Measurements from ENCODE around the gene DLG1.
"Not testable (repeated sequence)": the region's sequence is repeated elsewhere in the genome, so short reads cannot be mapped to it uniquely, and the experiment has no call there.

The DLG1 gene

DNA sequence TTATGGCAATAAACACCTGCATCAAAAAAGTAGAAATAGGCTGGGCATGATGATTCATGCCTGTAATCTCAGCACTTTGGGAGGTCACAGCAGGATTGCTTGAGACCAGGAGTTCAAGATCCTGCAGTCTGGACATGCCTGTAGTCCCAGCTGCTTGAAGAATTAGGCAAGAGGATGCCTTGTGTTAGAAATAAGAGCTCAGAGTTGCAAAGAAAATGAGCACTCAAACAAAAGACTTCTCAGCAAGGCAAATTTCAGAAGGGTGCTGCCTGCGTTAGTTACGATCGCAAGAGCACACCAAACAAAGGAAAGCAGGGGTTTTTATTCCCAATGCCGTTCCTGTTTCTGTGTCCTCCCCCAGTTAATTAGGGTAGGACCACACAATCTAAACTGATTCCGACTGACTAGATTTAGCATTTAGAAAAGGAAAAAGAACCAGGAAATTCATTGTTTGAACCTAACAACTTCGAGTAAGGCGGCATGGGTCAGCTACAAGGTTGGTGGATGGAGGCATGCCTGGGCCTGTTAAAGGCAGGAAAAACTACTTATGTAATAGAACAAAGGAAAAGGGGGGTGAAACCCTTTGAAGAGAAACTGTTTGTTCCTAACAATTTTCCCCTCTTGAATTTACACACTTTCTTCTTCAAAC is 55.5 kb downstream of the DLG1 start:
- no peak for DNase-seq

DNA sequence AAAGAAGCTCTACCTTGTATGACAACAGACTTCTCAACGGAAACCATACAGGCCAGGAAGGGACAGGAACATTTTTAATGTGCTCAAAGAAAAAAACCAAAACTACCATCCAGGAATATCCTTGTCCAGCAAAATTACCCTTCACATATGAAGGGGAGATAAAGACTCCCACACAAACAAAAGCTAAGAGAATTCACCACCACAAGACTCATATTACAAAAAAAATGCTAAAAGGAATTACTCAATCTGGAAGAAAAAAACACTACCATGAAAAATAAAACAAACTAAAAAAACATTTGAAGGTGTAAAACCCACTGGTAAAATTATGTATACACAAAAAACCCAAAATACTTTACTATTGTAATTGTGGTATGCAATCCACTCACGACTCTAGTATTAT is 57.2 kb downstream of the DLG1 start:
- no peak for DNase-seq

DNA sequence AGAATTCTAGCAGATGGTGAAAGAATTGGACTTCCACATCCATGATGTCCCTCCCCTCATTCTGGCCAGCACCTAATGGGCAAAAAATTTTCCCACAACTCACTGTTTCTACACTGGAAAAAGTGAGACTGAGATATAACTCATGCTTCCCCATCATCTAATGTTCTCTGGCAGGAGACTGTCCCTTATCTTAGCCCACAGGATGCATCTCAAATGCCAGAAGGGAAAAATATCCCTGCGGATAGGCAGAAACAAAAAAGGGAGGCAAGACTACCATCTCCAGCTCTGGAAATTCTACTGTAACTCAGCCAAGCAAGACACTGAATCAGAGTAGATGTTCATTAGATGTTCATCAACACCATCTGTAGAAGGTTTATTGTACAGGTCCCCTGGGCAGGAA is 58.6 kb downstream of the DLG1 start:
- DNase-seq = no peak

DNA sequence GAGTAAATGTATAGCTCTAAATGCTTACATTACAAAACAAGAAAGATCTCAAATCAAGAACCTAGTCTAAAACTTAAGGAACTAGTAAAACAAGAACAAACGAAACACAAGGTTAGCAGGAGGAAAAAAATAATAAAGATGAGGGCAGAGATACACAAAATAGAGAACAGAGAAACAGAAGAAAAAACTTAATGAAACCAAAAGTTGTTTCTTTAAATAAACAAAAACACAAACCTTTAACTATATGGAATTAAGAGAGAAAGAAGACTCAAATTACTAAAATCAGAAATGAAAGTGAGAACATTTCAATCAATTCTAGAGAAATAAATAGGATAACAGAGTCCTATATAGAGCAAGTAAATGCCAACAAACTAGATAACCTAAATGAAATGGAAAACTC is 59.6 kb downstream of the DLG1 start:
- no peak for DNase-seq

GRCh38 chr3:197237897-197238296 is 60.5 kb downstream of the DLG1 start:
- DNase-seq = no peak

GRCh38 chr3:197236362-197236761 is 62.0 kb downstream of the DLG1 start:
- no peak for DNase-seq

DNA sequence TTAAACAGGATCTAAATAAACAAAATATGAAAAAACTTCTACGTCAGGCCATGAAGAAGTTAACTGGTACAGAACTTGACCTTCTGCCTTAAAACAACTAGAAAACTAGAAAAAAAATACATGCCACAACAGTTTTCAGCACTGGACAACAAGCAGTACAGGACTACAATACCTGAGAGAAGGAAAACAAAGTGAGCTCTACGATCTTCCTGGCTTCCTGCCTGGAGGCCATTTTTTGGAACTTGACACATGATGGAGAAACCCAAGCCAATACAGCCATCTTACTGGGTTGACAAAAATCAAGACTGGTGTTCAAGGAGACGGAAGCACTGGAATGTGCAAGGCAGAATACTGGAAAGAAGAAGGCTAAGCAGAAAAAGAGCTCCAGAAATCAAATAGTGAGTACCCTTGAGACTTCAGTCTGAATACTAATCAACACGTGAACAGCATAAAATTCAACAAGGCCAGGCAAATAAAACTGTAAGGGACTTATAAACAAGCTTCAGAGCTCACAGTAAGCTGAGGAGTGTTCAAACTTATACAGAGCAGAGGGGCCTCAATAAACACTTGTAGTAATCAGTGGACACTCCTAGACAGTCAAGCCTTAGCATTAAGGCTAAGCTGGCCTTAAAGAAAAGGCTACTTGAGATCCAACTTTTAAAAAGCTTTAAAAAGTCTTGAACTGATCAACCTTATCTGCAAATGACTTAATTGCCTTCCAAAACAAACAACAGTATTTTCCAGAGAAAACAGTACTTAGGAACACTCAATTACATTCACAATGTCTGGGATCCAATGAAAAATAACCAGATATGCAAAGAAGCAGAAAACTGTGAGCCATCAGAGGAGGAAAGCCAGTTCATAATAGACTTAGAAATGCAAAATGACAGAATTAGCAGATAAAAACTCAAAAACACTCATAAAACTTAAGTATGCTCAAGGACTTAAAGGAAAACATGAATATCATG is 63.2 kb downstream of the DLG1 start:
- DNase-seq = no peak

GRCh38 chr3:197231321-197231720 is 67.1 kb downstream of the DLG1 start:
- no peak for DNase-seq

GRCh38 chr3:197229836-197230235 is 68.6 kb downstream of the DLG1 start:
- no peak for DNase-seq

- DNase-seq = no peak
Measured at GRCh38 chr3:197229178-197229577, 69.2 kb downstream of the DLG1 start.

DNA sequence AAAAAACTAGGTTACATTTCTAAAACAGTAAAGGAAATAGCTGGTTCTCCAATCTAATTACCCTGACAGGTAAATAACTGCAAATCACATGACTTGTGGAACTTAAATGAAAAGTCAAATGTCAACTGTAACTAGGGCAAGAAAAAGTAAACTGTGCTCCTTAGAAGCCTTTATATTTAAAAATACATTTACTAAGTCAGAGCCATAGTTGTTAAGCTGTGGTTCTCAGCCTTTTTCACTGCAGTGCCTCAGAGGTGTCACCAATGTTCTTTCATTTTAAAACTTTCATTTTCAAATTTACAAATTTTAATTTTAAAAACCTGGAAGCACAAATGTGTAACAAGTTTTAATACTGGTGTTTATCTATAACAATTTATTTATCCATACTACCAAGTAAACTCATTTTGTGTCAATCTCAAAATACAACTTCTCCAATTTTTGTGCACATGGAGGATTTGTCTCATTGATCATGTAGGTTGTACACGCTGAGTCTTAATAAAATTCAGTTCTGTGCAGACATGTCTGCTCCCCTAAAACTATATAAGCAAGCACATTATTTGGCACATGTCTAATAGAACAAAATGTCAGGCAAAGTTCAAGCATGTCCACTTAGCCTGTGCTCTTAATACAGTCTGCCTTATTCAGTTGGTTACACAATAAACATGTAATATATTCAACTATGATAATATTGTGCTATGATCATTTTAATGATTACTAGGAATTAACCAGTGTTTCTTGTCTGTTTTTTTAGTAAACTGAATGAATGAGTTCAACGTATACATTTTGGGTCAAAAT is 70.4 kb downstream of the DLG1 start:
- no peak for DNase-seq

DNA sequence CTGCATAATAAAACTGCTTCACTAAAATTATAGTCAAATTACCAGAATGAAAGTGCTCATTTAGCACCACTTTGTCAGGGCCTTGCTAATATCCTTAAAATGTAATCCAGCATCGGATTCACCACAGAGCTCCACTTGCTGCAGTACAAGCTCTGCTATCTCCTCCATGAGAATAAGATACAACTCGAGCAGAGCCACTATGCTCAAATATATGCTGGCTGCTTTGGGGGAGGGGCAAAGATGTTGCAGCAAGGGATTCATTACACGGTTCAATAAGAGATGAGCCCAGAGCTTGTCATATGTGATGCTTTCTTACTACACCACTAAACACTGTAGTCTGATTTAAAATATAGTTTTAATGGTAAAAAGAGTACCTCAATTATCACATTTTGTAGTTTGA is 72.2 kb downstream of the DLG1 start:
- DNase-seq = no peak

GRCh38 chr3:197225579-197225978 is 72.8 kb downstream of the DLG1 start:
- no peak for DNase-seq

DNA sequence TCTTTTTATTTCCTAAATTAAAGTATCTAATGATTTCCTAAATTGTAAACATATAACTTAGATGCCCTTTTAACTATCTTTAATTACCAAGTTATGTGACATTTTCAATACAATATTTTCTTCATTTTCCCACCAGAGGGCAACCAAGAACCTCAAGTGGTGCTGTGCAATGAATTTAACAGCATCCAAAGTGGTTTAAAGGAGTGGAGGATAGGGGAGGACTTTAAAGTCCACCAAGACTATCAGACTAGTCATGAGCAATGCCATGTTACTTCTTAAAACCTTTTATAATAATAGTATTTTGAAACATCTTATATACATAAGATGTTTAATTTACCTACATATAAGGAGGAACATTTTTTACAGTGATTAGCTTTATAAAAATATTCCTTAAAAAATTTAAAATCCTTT is 74.4 kb downstream of the DLG1 start:
- DNase-seq = no peak

DNA sequence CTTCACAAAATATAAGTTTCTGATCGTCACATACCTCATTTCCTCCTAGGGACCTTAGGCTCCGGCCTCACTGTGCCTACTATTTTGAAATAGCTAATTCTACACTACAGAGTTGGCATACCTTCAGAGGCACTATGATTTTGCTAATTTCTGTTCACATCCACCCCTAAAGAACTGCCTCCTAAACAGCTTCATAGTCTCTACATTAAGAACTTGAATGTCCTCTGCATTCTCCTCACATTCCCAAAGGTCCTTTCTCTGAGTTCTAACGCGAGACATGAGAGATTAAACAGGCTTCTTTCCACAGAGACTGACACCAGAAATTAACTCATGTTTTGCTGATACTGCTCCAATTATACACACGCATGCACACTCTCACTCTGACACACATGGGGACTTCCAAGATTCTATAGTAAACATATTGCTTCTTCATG is 75.5 kb downstream of the DLG1 start:
- no peak for DNase-seq

GRCh38 chr3:197219619-197220018 is 78.8 kb downstream of the DLG1 start:
- no peak for DNase-seq

DNA sequence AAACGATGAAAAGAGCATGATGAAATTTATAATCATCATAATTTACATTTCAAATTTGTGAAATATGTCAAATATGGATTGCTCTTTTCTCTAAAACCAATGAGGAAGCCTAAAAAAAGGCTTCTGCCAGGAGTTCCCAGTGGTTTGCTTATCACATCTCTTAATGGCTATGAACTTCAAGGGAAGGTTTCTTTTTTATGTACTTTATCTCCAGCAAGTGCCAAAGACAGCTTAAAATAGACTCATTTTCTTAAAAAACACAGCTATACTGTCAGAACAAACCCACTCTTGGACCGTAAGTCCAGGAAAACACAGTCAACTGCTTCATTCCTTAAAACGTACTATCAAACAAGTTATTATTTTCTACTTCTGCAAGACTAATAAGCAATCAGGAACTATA is 80.2 kb downstream of the DLG1 start:
- DNase-seq = no peak

- no peak for DNase-seq
Measured at GRCh38 chr3:197216914-197217313, 81.5 kb downstream of the DLG1 start.

GRCh38 chr3:197216169-197216860 is 82.1 kb downstream of the DLG1 start:
- no peak for DNase-seq

GRCh38 chr3:197212290-197212689 is 86.1 kb downstream of the DLG1 start:
- no peak for DNase-seq

DNA sequence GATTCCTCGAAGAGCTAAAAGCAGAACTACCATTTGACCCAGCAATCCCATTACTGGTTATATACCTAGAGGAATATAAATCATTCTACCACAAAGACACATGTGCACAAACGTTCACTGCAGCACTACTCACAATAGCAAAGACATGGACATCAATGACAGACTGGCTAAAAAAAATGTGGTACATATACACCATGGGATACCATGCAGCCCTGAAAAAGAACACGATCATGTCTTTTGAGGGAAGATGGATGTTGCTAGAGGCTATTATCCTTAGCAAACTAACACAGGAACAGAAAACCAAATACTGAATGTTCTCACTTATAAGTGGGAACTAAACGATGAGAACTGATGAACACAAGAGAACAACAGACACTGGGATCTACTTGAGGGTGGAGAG is 86.7 kb downstream of the DLG1 start:
- DNase-seq = not testable (repeated sequence)

- no peak for DNase-seq
Measured at GRCh38 chr3:197209366-197210260, 88.8 kb downstream of the DLG1 start.

All from CD4-positive, alpha-beta T cell treated with Interferon gamma for 1 hour (primary cell).